Natural killer cell (primary cell): ENCODE data around the gene SYNJ2. TPM values are rescaled to one million over a fixed set of nuclear protein-coding genes. Genes with fewer than 3 reads are reported as not detected.

ENCODE experiments used
- ATAC-seq, 3 donors: fragments of 150-1000 bp in 2 of 3; fragments of 200-7000 bp in 1 of 3; cut with Tn5 transposase; 1 replicate in 1 of 3; 2 replicates in 2 of 3; pipeline ENCODE4 v1.10.0; 2021; ENCODE audit warnings: mild to moderate bottlenecking in 2 of 3, moderate library complexity in 2 of 3
- DNase-seq, 2 donors: peaks; one replicate each; pipeline versions ENCODE4 v3.0.0 to v3.0.0-alpha.2; 2013 to 2021; ENCODE audit warnings: mixed read lengths in 1 of 2
- H3K27ac ChIP-seq: one replicate; pipeline ENCODE4 v1.5.1; 2013; ENCODE audit warnings: mild to moderate bottlenecking, low read length
- H3K27me3 ChIP-seq: one replicate; pipeline ENCODE4 v1.6.1; 2013; ENCODE audit warnings: low read length; ENCODE audit not compliant: control insufficient read depth, insufficient read depth
- H3K36me3 ChIP-seq: one replicate; pipeline ENCODE4 v1.6.1; 2013; ENCODE audit warnings: low read length; ENCODE audit not compliant: control insufficient read depth, insufficient read depth
- H3K4me1 ChIP-seq: one replicate; pipeline ENCODE4 v1.6.1; 2013; ENCODE audit warnings: low read length; ENCODE audit not compliant: control insufficient read depth, insufficient read depth
- H3K4me3 ChIP-seq: one replicate; pipeline ENCODE4 v1.5.1; 2013; ENCODE audit warnings: low read length
- H3K9me3 ChIP-seq: one replicate; pipeline ENCODE4 v1.6.1; 2013; ENCODE audit warnings: low read length; ENCODE audit not compliant: control insufficient read depth, insufficient read depth
- H3K27ac Mint-ChIP-seq, 2 donors: one replicate each; pipeline ENCODE4 v1.8.0; 2022; ENCODE audit warnings: mild to moderate bottlenecking in 2 of 2, mixed read lengths in 2 of 2, moderate library complexity in 1 of 2
- H3K27me3 Mint-ChIP-seq, 2 donors: one replicate each; pipeline ENCODE4 v1.8.0; 2022; ENCODE audit warnings: low read depth in 2 of 2, mixed read lengths in 2 of 2
- H3K36me3 Mint-ChIP-seq: one replicate; pipeline ENCODE4 v1.8.0; 2022; ENCODE audit warnings: mixed read lengths
- H3K4me1 Mint-ChIP-seq, 2 donors: one replicate each; pipeline ENCODE4 v1.8.0; 2022; ENCODE audit warnings: mixed read lengths in 2 of 2
- H3K4me3 Mint-ChIP-seq: one replicate; pipeline ENCODE4 v1.8.0; 2022; ENCODE audit warnings: mild to moderate bottlenecking, moderate library complexity, mixed read lengths
- H3K9me3 Mint-ChIP-seq, 2 donors: one replicate each; pipeline ENCODE4 v1.8.0; 2022; ENCODE audit warnings: mixed read lengths in 2 of 2
- WGBS: methylation state at CpG from one replicate; pipeline ENCODE4 v1.1.7; 2013; ENCODE audit warnings: missing lambda C conversion rate; ENCODE audit not compliant: insufficient coverage; 5-methylcytosine and 5-hydroxymethylcytosine counted together
- intact Hi-C: fragments of 100-400 bp; cut with micrococcal nuclease; formaldehyde crosslinking; loops from one replicate; pipeline ENCODE4 v1.14.2; 2022
- total RNA-seq, 4 donors: library from RNA; stranded (reverse); fragments of 120-200 nt in 1 of 4; gene quantifications; one replicate each; pipeline versions ENCODE4 v1.2.3 to v1.2.4, GENCODE V29; 2013 to 2022
- TF ChIP-seq, protein P1 (sequence below): fragments of 200-600 bp; IDR thresholded peaks from one replicate; pipeline ENCODE4 v1.8.0; 2022; ENCODE audit warnings: antibody characterized with exemption

SYNJ2 gene
- total RNA-seq, 3 donors from 2014 or later (not counting 1 experiment from before 2014, with no cell fraction given): 24.4 to 47.0 (median 28.0) TPM

DNA sequence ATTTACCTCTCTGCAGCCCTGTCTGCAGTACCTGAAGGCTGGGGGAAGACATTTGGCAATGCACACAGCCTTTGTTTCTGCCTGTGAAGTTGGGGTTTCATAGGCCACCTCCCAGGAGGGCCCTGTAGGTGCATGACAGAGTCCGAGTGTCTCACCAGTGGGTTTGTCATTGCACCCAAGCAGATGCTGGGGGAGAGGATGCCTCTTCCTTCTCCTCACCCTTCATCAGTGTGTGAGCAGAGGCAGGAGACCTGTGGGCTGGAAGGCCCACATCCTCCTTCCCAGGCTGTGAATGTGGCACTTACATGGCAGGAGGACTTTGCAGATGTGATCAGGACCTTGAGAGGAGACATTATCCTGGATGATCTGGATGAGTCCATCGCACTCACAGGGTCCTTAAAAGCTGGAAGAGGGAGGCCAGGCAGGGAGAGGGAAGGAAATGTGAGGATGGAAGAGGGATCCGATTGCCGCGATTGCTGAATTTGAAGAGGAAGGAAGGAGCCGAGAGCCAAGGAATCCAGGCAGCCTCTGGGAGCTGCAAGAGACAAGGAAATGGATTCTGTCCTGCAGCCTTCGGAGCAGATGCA lies 30.4 kb downstream of the SYNJ2 start:
- Histone ChIP-seq H3K27ac (no peak overlapping the region), H3K27me3 (no peaks in the 10 kb centered on the region), H3K36me3 (no peaks in the 10 kb centered on the region), H3K9me3 (no peaks in the 10 kb centered on the region), H3K4me1 (peaks cover 31% of the 10 kb centered on the region), H3K4me3 (no peak overlapping the region)
- DNase-seq: no peak
- peak overlapping the region in 1 of 2 donors; percentile 78 for H3K27ac Mint-ChIP-seq
- intact Hi-C loops: no loop called here
- H3K36me3 Mint-ChIP-seq: no peaks in the 10 kb centered on the region
- H3K27me3 Mint-ChIP-seq: no peaks in the 10 kb centered on the region
- peak overlapping the region; percentile 7 for H3K4me3 Mint-ChIP-seq
- TF ChIP-seq, protein P1, sequence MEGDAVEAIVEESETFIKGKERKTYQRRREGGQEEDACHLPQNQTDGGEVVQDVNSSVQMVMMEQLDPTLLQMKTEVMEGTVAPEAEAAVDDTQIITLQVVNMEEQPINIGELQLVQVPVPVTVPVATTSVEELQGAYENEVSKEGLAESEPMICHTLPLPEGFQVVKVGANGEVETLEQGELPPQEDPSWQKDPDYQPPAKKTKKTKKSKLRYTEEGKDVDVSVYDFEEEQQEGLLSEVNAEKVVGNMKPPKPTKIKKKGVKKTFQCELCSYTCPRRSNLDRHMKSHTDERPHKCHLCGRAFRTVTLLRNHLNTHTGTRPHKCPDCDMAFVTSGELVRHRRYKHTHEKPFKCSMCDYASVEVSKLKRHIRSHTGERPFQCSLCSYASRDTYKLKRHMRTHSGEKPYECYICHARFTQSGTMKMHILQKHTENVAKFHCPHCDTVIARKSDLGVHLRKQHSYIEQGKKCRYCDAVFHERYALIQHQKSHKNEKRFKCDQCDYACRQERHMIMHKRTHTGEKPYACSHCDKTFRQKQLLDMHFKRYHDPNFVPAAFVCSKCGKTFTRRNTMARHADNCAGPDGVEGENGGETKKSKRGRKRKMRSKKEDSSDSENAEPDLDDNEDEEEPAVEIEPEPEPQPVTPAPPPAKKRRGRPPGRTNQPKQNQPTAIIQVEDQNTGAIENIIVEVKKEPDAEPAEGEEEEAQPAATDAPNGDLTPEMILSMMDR: no peak
- 97% methylated on average over 7 of the region's 7 CpGs for WGBS
- no peaks in the 10 kb centered on the region for H3K9me3 Mint-ChIP-seq
- H3K4me1 Mint-ChIP-seq: peaks cover 76 to 81% of the 10 kb centered on the region in 2 donors
- no peak for ATAC-seq

GRCh38 chr6:158013904-158014504 lies 32.3 kb downstream of the SYNJ2 start:
- TF ChIP-seq, protein P1: no peak
- H3K27ac ChIP-seq: no peak overlapping the region
- no peak for ATAC-seq
- Mint-ChIP-seq H3K27me3 (no peaks in the 10 kb centered on the region), H3K9me3 (no peaks in the 10 kb centered on the region), H3K36me3 (no peaks in the 10 kb centered on the region), H3K4me1 (peaks cover 56 to 62% of the 10 kb centered on the region in 2 donors), H3K4me3 (no peak overlapping the region), H3K27ac (peak overlapping the region in 1 of 2 donors; percentile 37)
- H3K4me3 ChIP-seq: no peak overlapping the region
- H3K27me3 ChIP-seq: no peaks in the 10 kb centered on the region
- 72% methylated on average over 4 of the region's 4 CpGs for WGBS
- H3K4me1 ChIP-seq: peaks cover 21% of the 10 kb centered on the region
- no peaks in the 10 kb centered on the region for H3K9me3 ChIP-seq
- H3K36me3 ChIP-seq: no peaks in the 10 kb centered on the region
- intact Hi-C loops: no loop called here
- DNase-seq: no peak

- Histone ChIP-seq H3K9me3 (no peaks in the 10 kb centered on the region), H3K27ac (no peak overlapping the region), H3K36me3 (no peaks in the 10 kb centered on the region), H3K4me1 (peaks cover 15% of the 10 kb centered on the region), H3K4me3 (no peak overlapping the region), H3K27me3 (no peaks in the 10 kb centered on the region)
- WGBS: 94% methylated on average over 6 of the region's 6 CpGs
- H3K36me3 Mint-ChIP-seq: no peaks in the 10 kb centered on the region
- peak overlapping the region; percentile 37 to 69 for H3K27ac Mint-ChIP-seq
- no peaks in the 10 kb centered on the region for H3K27me3 Mint-ChIP-seq
- no peak overlapping the region for H3K4me3 Mint-ChIP-seq
- ATAC-seq (peak in 1 of 3 donors; percentile 30), DNase-seq (no peak)
- TF ChIP-seq, protein P1: no peak
- H3K9me3 Mint-ChIP-seq: no peaks in the 10 kb centered on the region
- intact Hi-C loops: no loop called here
- H3K4me1 Mint-ChIP-seq: peaks cover 50 to 55% of the 10 kb centered on the region in 2 donors
Observed at GRCh38 chr6:158014505-158015187, 33.0 kb downstream of the SYNJ2 start.
